H1 (cell line): ENCODE measurements around the gene CHMP4A. TPM values are rescaled to one million over a fixed set of nuclear protein-coding genes. Genes with fewer than 3 reads are reported as not detected.

Experiments used
- CTCF ChIA-PET: fragments of 300-600 bp; sonication (Branson Sonifier 250); formaldehyde crosslinking; loops from one replicate; lab custom pipeline; 2021; ENCODE audit not compliant: partially characterized antibody; lab: Charles Lee
- POLR2A ChIA-PET: fragments of 300-600 bp; sonication (Branson Sonifier 250); formaldehyde crosslinking; loops from one replicate; lab custom pipeline; 2021; ENCODE audit warnings: inconsistent platforms; ENCODE audit not compliant: partially characterized antibody; lab: Charles Lee
- DNase-seq, 2 experiments: peaks; one replicate each; pipeline versions ENCODE4 v3.0.0 to v3.0.0-alpha.2; 2010 to 2022; ENCODE audit warnings: low spot score in 2 of 2, low read depth in 1 of 2, mixed read lengths in 1 of 2
- FAIRE-seq: peaks from 2 replicates; lab custom pipeline; 2011; peaks lifted over from hg19 to GRCh38; lab: Jason Lieb, UNC
- H2AFZ ChIP-seq: 2 replicates; pipeline ENCODE4 v1.8.1; 2012; ENCODE audit warnings: low read length, inconsistent platforms
- H2AK5ac ChIP-seq: 2 replicates; pipeline ENCODE4 v1.6.1; 2013; ENCODE audit warnings: low read depth, low read length
- H2BK120ac ChIP-seq: replicated peaks from 2 replicates; pipeline ENCODE3; 2013; ENCODE audit warnings: low read depth, low read length, inconsistent platforms
- H2BK12ac ChIP-seq: 2 replicates; pipeline ENCODE4 v1.6.1; 2013; ENCODE audit warnings: low read depth, low read length
- H2BK15ac ChIP-seq: 2 replicates; pipeline ENCODE4 v1.6.1; 2013; ENCODE audit warnings: low read length
- H2BK20ac ChIP-seq: 2 replicates; pipeline ENCODE4 v1.6.1; 2013; ENCODE audit warnings: low read length
- H2BK5ac ChIP-seq: 2 replicates; pipeline ENCODE4 v1.6.1; 2013; ENCODE audit warnings: low read depth, low read length
- H3K14ac ChIP-seq: 2 replicates; pipeline ENCODE4 v1.6.1; 2013; ENCODE audit warnings: inconsistent platforms; ENCODE audit not compliant: insufficient read length
- H3K18ac ChIP-seq: 2 replicates; pipeline ENCODE4 v1.6.1; 2013; ENCODE audit warnings: low read length; ENCODE audit errors: extremely low read depth
- H3K23ac ChIP-seq: 2 replicates; pipeline ENCODE4 v1.6.1; 2013; ENCODE audit warnings: inconsistent platforms; ENCODE audit not compliant: insufficient read length
- H3K23me2 ChIP-seq: 2 replicates; pipeline ENCODE4 v1.6.1; 2013; ENCODE audit warnings: low read depth, low read length
- H3K27ac ChIP-seq: 2 replicates; pipeline ENCODE4 v1.6.1; 2011; ENCODE audit warnings: low read depth, low read length, inconsistent platforms
- H3K27me3 ChIP-seq, 4 experiments: replicated peaks in 1 of 4; 1 replicate in 1 of 4; 2 replicates in 3 of 4; pipeline versions ENCODE4 v1.6.1 to v1.8.1; 2011 to 2013; ENCODE audit warnings: low read length in 3 of 4, mild to moderate bottlenecking in 3 of 4, inconsistent platforms in 2 of 4, mixed read lengths in 2 of 4, moderate library complexity in 1 of 4; ENCODE audit not compliant: control insufficient read depth in 3 of 4, insufficient read depth in 3 of 4; ENCODE audit errors: extremely low read depth in 1 of 4
- H3K36me3 ChIP-seq, 4 experiments: 2 replicates each; pipeline versions ENCODE4 v1.6.1 to v1.8.1; 2011 to 2013; ENCODE audit warnings: mild to moderate bottlenecking in 4 of 4, low read length in 3 of 4, moderate library complexity in 2 of 4, control low read depth in 1 of 4, inconsistent platforms in 1 of 4; ENCODE audit not compliant: insufficient read depth in 4 of 4, control insufficient read depth in 2 of 4
- H3K4ac ChIP-seq: replicated peaks from 2 replicates; pipeline ENCODE3; 2013; ENCODE audit warnings: low read length, low read depth, mixed read lengths, inconsistent platforms; ENCODE audit not compliant: insufficient read length
- H3K4me1 ChIP-seq, 4 experiments: replicated peaks in 1 of 4; 1 replicate in 1 of 4; 2 replicates in 3 of 4; pipeline versions ENCODE4 v1.6.1 to v1.8.1; 2011 to 2013; ENCODE audit warnings: low read length in 3 of 4, inconsistent platforms in 2 of 4, mixed read lengths in 1 of 4; ENCODE audit not compliant: insufficient read depth in 4 of 4, control insufficient read depth in 3 of 4
- H3K4me2 ChIP-seq, 2 experiments: 2 replicates each; pipeline versions ENCODE4 v1.6.1 to v1.8.1; 2011 to 2013; ENCODE audit warnings: low read depth in 2 of 2, low read length in 2 of 2, control low read depth in 1 of 2, inconsistent platforms in 1 of 2, mild to moderate bottlenecking in 1 of 2; ENCODE audit not compliant: insufficient read depth in 1 of 2
- H3K4me3 ChIP-seq, 4 experiments: fragments of 200-600, 300-600 bp in 1 of 4; sonication (generic), shearing (Covaris generic), sonication (Bioruptor Twin) in 1 of 4; 2 replicates each; pipeline versions ENCODE4 v1.5.1 to v1.8.1; 2011 to 2016; ENCODE audit warnings: low read length in 4 of 4, low read depth in 3 of 4, control low read depth in 2 of 4, inconsistent platforms in 2 of 4, mild to moderate bottlenecking in 2 of 4, mixed read lengths in 1 of 4, moderate library complexity in 1 of 4; ENCODE audit not compliant: insufficient read depth in 2 of 4; ENCODE audit errors: extremely low read depth in 1 of 4
- H3K56ac ChIP-seq: replicated peaks from 2 replicates; pipeline ENCODE3; 2013; ENCODE audit warnings: low read depth, mild to moderate bottlenecking, mixed read lengths, low read length, inconsistent platforms; ENCODE audit not compliant: insufficient read length
- H3K79me1 ChIP-seq: 2 replicates; pipeline ENCODE4 v1.6.1; 2013; ENCODE audit warnings: low read depth, low read length, control low read depth
- H3K79me2 ChIP-seq, 2 experiments: 2 replicates each; pipeline versions ENCODE4 v1.6.1 to v1.8.1; 2012 to 2013; ENCODE audit warnings: low read length in 2 of 2, mild to moderate bottlenecking in 2 of 2, inconsistent platforms in 1 of 2; ENCODE audit not compliant: insufficient read depth in 2 of 2, control insufficient read depth in 1 of 2
- H3K9ac ChIP-seq, 4 experiments: replicated peaks in 1 of 4; 1 replicate in 1 of 4; 2 replicates in 3 of 4; pipeline versions ENCODE4 v1.6.1 to v1.8.1; 2011 to 2013; ENCODE audit warnings: low read depth in 3 of 4, low read length in 3 of 4, control low read depth in 2 of 4, mild to moderate bottlenecking in 2 of 4, moderate library complexity in 2 of 4, inconsistent platforms in 1 of 4; ENCODE audit errors: extremely low read depth in 1 of 4
- H3K9me3 ChIP-seq, 2 experiments: 2 replicates each; pipeline versions ENCODE4 v1.6.1 to v1.8.1; 2012 to 2013; ENCODE audit warnings: mild to moderate bottlenecking in 2 of 2, moderate library complexity in 2 of 2, control low read depth in 1 of 2, inconsistent platforms in 1 of 2, low read depth in 1 of 2, low read length in 1 of 2, mixed read lengths in 1 of 2; ENCODE audit not compliant: insufficient read depth in 2 of 2
- H4K20me1 ChIP-seq, 2 experiments: replicated peaks in 1 of 2; 2 replicates each; pipeline versions ENCODE3 to v1.8.1; 2011 to 2013; ENCODE audit warnings: inconsistent platforms in 2 of 2, low read length in 2 of 2, mild to moderate bottlenecking in 1 of 2; ENCODE audit not compliant: insufficient read depth in 2 of 2, control insufficient read depth in 1 of 2
- H4K5ac ChIP-seq: 2 replicates; pipeline ENCODE4 v1.6.1; 2013; ENCODE audit warnings: low read length, low read depth, mixed read lengths, inconsistent platforms; ENCODE audit not compliant: insufficient read length
- H4K8ac ChIP-seq: 2 replicates; pipeline ENCODE4 v1.8.0; 2013; ENCODE audit warnings: mild to moderate bottlenecking, moderate library complexity, low read length, inconsistent platforms; ENCODE audit not compliant: insufficient read depth; ENCODE audit errors: extremely low read depth
- H4K91ac ChIP-seq: replicated peaks from 2 replicates; pipeline ENCODE3; 2013; ENCODE audit warnings: low read length, mixed read lengths, inconsistent platforms; ENCODE audit not compliant: insufficient read length
- JUN ChIP-seq: IDR thresholded peaks from 2 replicates; pipeline ENCODE4 v1.6.1; 2011; ENCODE audit warnings: low read depth, mild to moderate bottlenecking, improper control_type of control experiment, low read length
- KDM5A ChIP-seq: fragments of 200-600 bp; IDR thresholded peaks from 2 replicates; pipeline ENCODE4 v1.7.1; 2012; ENCODE audit warnings: mild to moderate bottlenecking, low read length, inconsistent platforms, mixed read lengths
- MAFK ChIP-seq: IDR thresholded peaks from 2 replicates; pipeline ENCODE4 v1.6.1; 2012; ENCODE audit warnings: low read depth, mild to moderate bottlenecking, improper control_type of control experiment, low read length
- NANOG ChIP-seq: IDR thresholded peaks from 2 replicates; pipeline ENCODE4 v1.6.1; 2011; ENCODE audit warnings: low read length, low read depth, mild to moderate bottlenecking, inconsistent platforms; ENCODE audit not compliant: insufficient read depth, poor library complexity, severe bottlenecking
- NRF1 ChIP-seq: IDR thresholded peaks from 2 replicates; pipeline ENCODE4 v1.6.1; 2011; ENCODE audit warnings: mild to moderate bottlenecking, low read depth, low read length, improper control_type of control experiment
- POU5F1 ChIP-seq: IDR thresholded peaks from 2 replicates; pipeline ENCODE4 v1.6.1; 2011; ENCODE audit warnings: low read depth, mild to moderate bottlenecking, low read length, moderate library complexity
- RNF2 ChIP-seq: fragments of 200-900, 300-1000 bp; sonication (generic); IDR thresholded peaks from 2 replicates; pipeline ENCODE4 v1.7.1; 2016; ENCODE audit warnings: borderline replicate concordance, low read depth, mild to moderate bottlenecking, antibody characterized with exemption, low read length; ENCODE audit not compliant: poor library complexity, severe bottlenecking; ENCODE audit errors: missing control alignments
- SAP30 ChIP-seq: fragments of 300-600 bp; sonication (generic); IDR thresholded peaks from 2 replicates; pipeline ENCODE4 v1.7.1; 2012; ENCODE audit warnings: low read length, moderate library complexity, mild to moderate bottlenecking, inconsistent platforms; ENCODE audit not compliant: insufficient read depth, insufficient replicate concordance
- SIRT6 ChIP-seq: IDR thresholded peaks from one replicate; pipeline ENCODE4 v1.7.1; 2012; ENCODE audit warnings: low read length, inconsistent platforms
- SP1 ChIP-seq: IDR thresholded peaks from 2 replicates; pipeline ENCODE4 v1.6.1; 2011; ENCODE audit warnings: low read depth, low read length
- whole genome bisulfite sequencing, 2 experiments: shearing (Covaris generic) in 1 of 2; methylation state at CpG; one replicate each; pipeline versions ENCODE4 v1.1.6 to v1.1.7; 2013 to 2015; ENCODE audit warnings: low lambda C conversion rate in 2 of 2, mixed read lengths in 2 of 2, inconsistent platforms in 1 of 2, low coverage in 1 of 2, missing lambda C conversion rate in 1 of 2; ENCODE audit not compliant: insufficient replicate concordance in 2 of 2, insufficient coverage in 1 of 2, insufficient read length in 1 of 2; ENCODE audit errors: extremely low coverage in 1 of 2, missing lambda C conversion rate in 1 of 2; 5-methylcytosine and 5-hydroxymethylcytosine counted together
- polyA plus RNA-seq, 7 experiments: library from polyadenylated mRNA; depleted of rRNA in 3 of 7; stranded (reverse) in 5 of 7; unstranded in 2 of 7; fragments of >200 nt in 5 of 7; fragments of 200-250 nt in 2 of 7; gene quantifications; 1 replicate in 5 of 7; 2 replicates in 1 of 7; 4 replicates in 1 of 7; pipeline versions ENCODE4 v1.2.1 to v1.2.3, GENCODE V29; 2011 to 2013; ENCODE audit warnings: missing spikeins in 2 of 7, mixed read lengths in 2 of 7
- total RNA-seq: library from RNA; stranded (reverse); fragmentation: NEBNext Ultra II Directional; extraction: Animal tissue kit (Norgen Biotek cat#: 25700); gene quantifications from 2 replicates; pipeline ENCODE4 v1.2.1, GENCODE V29; 2021

CHMP4A gene
- total and polyA plus RNA-seq, 2 of the 8 experiments (the other 6 are each of a cell fraction or from before 2014, with no cell fraction given), result 32.9 to 37.6 TPM

DNA sequence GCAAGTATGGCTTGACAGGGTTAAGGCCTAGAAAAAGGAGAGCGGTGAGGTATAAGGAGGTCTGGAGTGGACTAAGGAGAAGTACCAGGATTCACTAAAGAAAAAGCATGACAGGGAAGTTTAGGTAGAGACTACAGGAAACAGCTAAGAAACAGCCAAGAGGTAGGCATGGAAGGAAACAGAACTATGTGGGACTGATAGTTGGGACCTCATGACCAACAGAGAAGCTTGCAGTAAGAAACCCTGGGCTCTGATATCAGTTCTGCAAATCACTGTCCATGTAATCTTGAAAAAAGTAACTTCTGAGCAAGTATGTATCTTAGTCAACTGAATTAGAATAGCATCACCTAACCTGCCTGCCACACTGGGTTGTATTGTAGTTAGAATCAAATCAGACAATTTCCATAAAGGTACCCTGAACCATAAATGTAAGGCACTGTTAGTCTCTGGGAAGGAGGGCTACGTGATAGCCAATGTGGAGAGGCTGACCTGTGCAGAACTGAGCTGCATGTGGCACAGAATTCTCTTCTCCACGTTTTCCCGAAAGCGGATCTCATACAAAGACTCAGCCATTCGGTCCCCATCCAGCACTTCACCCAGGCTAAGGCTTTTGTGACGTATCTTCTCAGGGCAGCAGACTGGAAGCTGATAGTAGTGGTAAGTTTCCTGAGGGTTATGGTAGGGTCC lies 19.0 kb downstream of the CHMP4A start:
- no peak overlapping the region for H2AFZ ChIP-seq
- no peak overlapping the region for H3K9ac ChIP-seq
- H2BK20ac ChIP-seq, result no peak overlapping the region
- peaks cover 0 to 3% of the 10 kb centered on the region in 2 experiments; a peak in 2 of 4 replicates for H3K79me2 ChIP-seq
- peaks cover 3% of the 10 kb centered on the region; the same call in 1 of the 2 replicates for H3K79me1 ChIP-seq
- H2AK5ac ChIP-seq, result no peak overlapping the region
- 88% methylated on average over 7 of the region's 7 CpGs; no CpG with 5 or more reads in 1 of the 2 experiments for WGBS, 2 experiments
- H2BK120ac ChIP-seq, result no peak overlapping the region
- no peak overlapping the region for H4K8ac ChIP-seq
- no peak overlapping the region for H2BK12ac ChIP-seq
- ChIA-PET POLR2A (interaction anchor here (0.6 to 4.7 kb wide), 18 partner anchors 10 to 100 kb away, joined by 3 to 119 read pairs (median 6); partner anchors contain the start of genes CHMP4A, EMC9, GMPR2 and IRF9), CTCF (interaction anchor here (1.1 to 2.1 kb wide), 5 partner anchors 19 to 202 kb away, joined by 3 to 7 read pairs (median 4); partner anchors contain the start of genes CHMP4A and TINF2)
- peaks cover 4 to 6% (median 5%) of the 10 kb centered on the region in 4 experiments; a peak in 6 of 8 replicates for H3K36me3 ChIP-seq
- H3K4me2 ChIP-seq, result peak overlapping the region; percentile 79 to 94
- peaks cover 5% of the 10 kb centered on the region; the same call in 1 of the 2 replicates for H3K23me2 ChIP-seq
- DNase-seq (no peak), FAIRE-seq (no peak)
- no peaks in the 10 kb centered on the region for H3K9me3 ChIP-seq
- H2BK15ac ChIP-seq, result no peak overlapping the region
- H2BK5ac ChIP-seq, result no peak overlapping the region
- no peak overlapping the region for H4K91ac ChIP-seq
- no peak overlapping the region for H3K4ac ChIP-seq
- H3K4me3 ChIP-seq, result peak overlapping the region; percentile 65 to 88 (median 84)
- no peaks in the 10 kb centered on the region for H3K27me3 ChIP-seq
- H4K5ac ChIP-seq, result no peak overlapping the region
- H3K4me1 ChIP-seq, result peaks cover 0 to 9% (median 3%) of the 10 kb centered on the region in 4 experiments; a peak in 3 of 7 replicates
- H3K18ac ChIP-seq, result no peak overlapping the region
- H3K27ac ChIP-seq, result no peak overlapping the region
- H3K14ac ChIP-seq, result no peak overlapping the region
- H4K20me1 ChIP-seq, result no peaks in the 10 kb centered on the region
- H3K23ac ChIP-seq, result no peak overlapping the region
- H3K56ac ChIP-seq, result no peak overlapping the region
- TF ChIP-seq SIRT6, result no peak
- TF ChIP-seq RNF2, result no peak
- TF ChIP-seq KDM5A, result no peak
- TF ChIP-seq JUN, result no peak
- no peak for TF ChIP-seq MAFK
- no peak for TF ChIP-seq NANOG
- no peak for TF ChIP-seq POU5F1
- no peak for TF ChIP-seq SAP30
- TF ChIP-seq NRF1, result no peak
- no peak for TF ChIP-seq SP1
